Hepatocyte (in vitro differentiated cells): ENCODE data around the gene C12orf75. TPM values are rescaled to one million over a fixed set of nuclear protein-coding genes. Genes with fewer than 3 reads are reported as not detected.

Experiments used
- DNase-seq: peaks from one replicate; pipeline ENCODE4 v3.0.0-alpha.2; 2016; ENCODE audit warnings: low spot score
- H2AFZ ChIP-seq: fragments of 200-600 bp; sonication (generic); 2 replicates; pipeline ENCODE4 v1.6.0; 2016; ENCODE audit warnings: antibody characterized with exemption, mild to moderate bottlenecking
- H3K27ac ChIP-seq: fragments of 200-600 bp; sonication (generic); 2 replicates; pipeline ENCODE4 v1.5.1; 2016; ENCODE audit warnings: mild to moderate bottlenecking
- H3K27me3 ChIP-seq: fragments of 200-600 bp; sonication (generic); 2 replicates; pipeline ENCODE4 v1.6.1; 2016
- H3K36me3 ChIP-seq: fragments of 200-600 bp; sonication (generic); replicated peaks from 2 replicates; pipeline ENCODE4 v1.5.1; 2016; ENCODE audit warnings: low read depth; ENCODE audit not compliant: insufficient read depth
- H3K4me1 ChIP-seq: fragments of 200-600 bp; sonication (generic); 2 replicates; pipeline ENCODE4 v1.5.1; 2016; ENCODE audit warnings: mild to moderate bottlenecking, moderate library complexity; ENCODE audit not compliant: insufficient read depth
- H3K4me2 ChIP-seq: fragments of 200-600 bp; sonication (generic); 2 replicates; pipeline ENCODE4 v1.6.0; 2016
- H3K4me3 ChIP-seq: fragments of 200-600 bp; sonication (generic); 2 replicates; pipeline ENCODE4 v1.5.1; 2016; ENCODE audit warnings: mild to moderate bottlenecking
- H3K79me2 ChIP-seq: fragments of 200-600 bp; sonication (generic); 2 replicates; pipeline ENCODE4 v1.6.0; 2017; ENCODE audit warnings: mild to moderate bottlenecking
- H3K9me2 ChIP-seq: fragments of 200-600 bp; sonication (generic); replicated peaks from 2 replicates; pipeline ENCODE4 v1.6.0; 2017; ENCODE audit warnings: mild to moderate bottlenecking; ENCODE audit not compliant: insufficient read depth
- H3K9me3 ChIP-seq: fragments of 200-600 bp; sonication (generic); 2 replicates; pipeline ENCODE4 v1.5.1; 2016; ENCODE audit warnings: low read depth, mild to moderate bottlenecking
- H4K20me1 ChIP-seq: fragments of 200-600 bp; sonication (generic); 2 replicates; pipeline ENCODE4 v1.6.0; 2016; ENCODE audit warnings: mild to moderate bottlenecking; ENCODE audit not compliant: insufficient read depth, poor library complexity, severe bottlenecking
- CTCF ChIP-seq: fragments of 200-600 bp; sonication (generic); IDR thresholded peaks from 2 replicates; pipeline ENCODE4 v1.5.1; 2016; ENCODE audit warnings: antibody characterized with exemption, mild to moderate bottlenecking; ENCODE audit not compliant: poor library complexity
- EZH2 ChIP-seq: fragments of 200-600 bp; sonication (generic); IDR thresholded peaks from 2 replicates; pipeline ENCODE4 v1.6.1; 2016; ENCODE audit warnings: antibody characterized with exemption, mild to moderate bottlenecking, borderline replicate concordance
- EZH2phosphoT487 ChIP-seq: fragments of 200-600 bp; sonication (generic); IDR thresholded peaks from one replicate; pipeline ENCODE4 v1.6.1; 2018; ENCODE audit warnings: antibody characterized with exemption, mild to moderate bottlenecking, low read depth, moderate library complexity; ENCODE audit not compliant: unreplicated experiment, severe bottlenecking
- WGBS: methylation state at CpG from one replicate; pipeline ENCODE4 v1.1.6; 2016; ENCODE audit warnings: low lambda C conversion rate; ENCODE audit errors: missing lambda C conversion rate; 5-methylcytosine and 5-hydroxymethylcytosine counted together
- polyA plus RNA-seq: library from polyadenylated mRNA; unstranded; fragments of >200 nt; fragmentation: Nextera tagmentation; extraction: Ambion mirVana; gene quantifications from 2 replicates; pipeline ENCODE4 v1.2.1, GENCODE V29; 2016
- total RNA-seq: library from RNA; depleted of rRNA; stranded (reverse); fragments of >200 nt; gene quantifications from 2 replicates; pipeline ENCODE4 v1.2.3, GENCODE V29; 2014

Gene C12orf75
- total and polyA plus RNA-seq, 2 experiments from 2014 or later: 80.9 to 103 TPM

DNA sequence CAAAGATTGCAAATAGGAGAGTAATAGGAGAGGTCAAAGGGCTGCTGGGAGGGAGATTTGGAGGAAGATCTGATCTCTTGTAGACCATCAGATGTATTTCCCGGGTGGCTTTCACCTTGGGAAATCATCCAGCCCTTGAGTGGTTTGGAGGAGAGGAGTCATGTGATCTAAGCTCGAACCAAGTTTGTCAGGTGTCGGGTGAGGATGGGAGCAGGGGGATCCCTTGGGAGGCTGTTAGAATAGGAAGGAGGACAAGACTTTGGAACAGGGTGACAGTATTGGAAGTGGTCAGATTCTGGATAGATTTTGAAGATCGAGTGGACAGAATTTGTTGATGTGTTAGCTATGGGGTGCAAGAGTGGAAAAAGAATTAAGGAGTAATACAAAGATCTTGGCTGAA, 46.6 kb downstream of the C12orf75 start:
- no peak overlapping the region for H2AFZ ChIP-seq
- H3K27ac ChIP-seq: no peak overlapping the region
- no peaks in the 10 kb centered on the region for H3K27me3 ChIP-seq
- H3K4me2 ChIP-seq: no peak overlapping the region
- no peaks in the 10 kb centered on the region for H4K20me1 ChIP-seq
- TF ChIP-seq CTCF (no peak), EZH2phosphoT487 (no peak), EZH2 (no peak)
- DNase-seq: no peak
- H3K36me3 ChIP-seq: no peaks in the 10 kb centered on the region
- no peak overlapping the region for H3K4me3 ChIP-seq
- H3K9me2 ChIP-seq: no peaks in the 10 kb centered on the region
- WGBS: 92% methylated on average over 4 of the region's 4 CpGs
- no peaks in the 10 kb centered on the region for H3K4me1 ChIP-seq
- no peaks in the 10 kb centered on the region for H3K79me2 ChIP-seq
- H3K9me3 ChIP-seq: no peaks in the 10 kb centered on the region

DNA sequence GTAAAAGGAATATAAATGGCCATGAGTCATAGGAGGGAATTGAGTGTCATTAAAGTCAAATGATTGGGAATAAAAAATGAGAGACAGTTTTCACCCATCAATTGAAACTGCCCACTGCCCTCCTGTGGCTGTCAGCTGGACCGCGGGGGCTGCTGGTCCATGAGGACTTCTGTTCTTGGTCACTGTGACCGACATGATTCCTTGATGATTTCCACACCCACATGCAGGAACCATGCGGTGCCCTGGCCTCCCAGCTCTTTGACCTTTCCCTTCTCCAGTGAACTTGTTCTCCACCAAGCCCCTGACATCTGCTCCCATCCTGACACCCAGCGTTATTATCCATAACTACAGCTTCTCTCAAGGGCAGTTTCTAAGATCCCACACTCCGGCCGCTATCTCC, 48.4 kb downstream of the C12orf75 start:
- H3K4me2 ChIP-seq: no peak overlapping the region
- no peak overlapping the region for H2AFZ ChIP-seq
- no peaks in the 10 kb centered on the region for H3K9me3 ChIP-seq
- H3K4me3 ChIP-seq: no peak overlapping the region
- no peaks in the 10 kb centered on the region for H3K9me2 ChIP-seq
- H3K27ac ChIP-seq: no peak overlapping the region
- DNase-seq: no peak
- no peaks in the 10 kb centered on the region for H4K20me1 ChIP-seq
- H3K4me1 ChIP-seq: no peaks in the 10 kb centered on the region
- H3K36me3 ChIP-seq: no peaks in the 10 kb centered on the region
- no peaks in the 10 kb centered on the region for H3K27me3 ChIP-seq
- peak; percentile 34 for TF ChIP-seq CTCF
- TF ChIP-seq EZH2: no peak
- 87% methylated on average over 7 of the region's 7 CpGs for whole genome bisulfite sequencing
- no peaks in the 10 kb centered on the region for H3K79me2 ChIP-seq

GRCh38 chr12:105382771-105383622, 52.5 kb downstream of the C12orf75 start:
- peak overlapping the region; percentile 8 for H3K27ac ChIP-seq
- no peaks in the 10 kb centered on the region for H3K27me3 ChIP-seq
- 27% methylated on average over 18 of the region's 18 CpGs for WGBS
- H3K4me3 ChIP-seq: no peak overlapping the region
- H3K4me2 ChIP-seq: peak overlapping the region; percentile 74
- peak overlapping the region; percentile 42 for H2AFZ ChIP-seq
- peak; percentile 82 for DNase-seq
- H3K4me1 ChIP-seq: no peaks in the 10 kb centered on the region
- no peaks in the 10 kb centered on the region for H3K9me2 ChIP-seq
- no peaks in the 10 kb centered on the region for H3K79me2 ChIP-seq
- no peaks in the 10 kb centered on the region for H4K20me1 ChIP-seq
- no peaks in the 10 kb centered on the region for H3K9me3 ChIP-seq
- TF ChIP-seq EZH2phosphoT487 (no peak), CTCF (peak; percentile 86)
- H3K36me3 ChIP-seq: no peaks in the 10 kb centered on the region
